Osteocyte (in vitro differentiated cells): ENCODE data around the gene LRRC74B. TPM values are rescaled to one million over a fixed set of nuclear protein-coding genes. Genes with fewer than 3 reads are reported as not detected.
"Not testable (repeated sequence)": the region's sequence is repeated elsewhere in the genome, so short reads cannot be mapped to it uniquely, and the experiment has no call there.

Experiments used
- DNase-seq: peaks from one replicate; pipeline ENCODE4 v3.0.0; 2021; ENCODE audit warnings: mixed read lengths; ENCODE audit not compliant: unreplicated experiment; ENCODE audit errors: extremely low spot score
- H3K27ac Mint-ChIP-seq: one replicate; pipeline ENCODE4 v1.8.0; 2021; ENCODE audit warnings: mild to moderate bottlenecking, mixed read lengths; ENCODE audit not compliant: unreplicated experiment
- H3K27me3 Mint-ChIP-seq: one replicate; pipeline ENCODE4 v1.8.0; 2021; ENCODE audit warnings: mixed read lengths; ENCODE audit not compliant: unreplicated experiment
- H3K36me3 Mint-ChIP-seq: one replicate; pipeline ENCODE4 v1.8.0; 2021; ENCODE audit warnings: mixed read lengths; ENCODE audit not compliant: unreplicated experiment
- H3K4me1 Mint-ChIP-seq: one replicate; pipeline ENCODE4 v1.8.0; 2021; ENCODE audit warnings: mixed read lengths; ENCODE audit not compliant: unreplicated experiment
- H3K4me3 Mint-ChIP-seq: one replicate; pipeline ENCODE4 v1.8.0; 2021; ENCODE audit warnings: mild to moderate bottlenecking, moderate library complexity, mixed read lengths; ENCODE audit not compliant: unreplicated experiment
- H3K9me3 Mint-ChIP-seq: one replicate; pipeline ENCODE4 v1.8.0; 2021; ENCODE audit warnings: mixed read lengths; ENCODE audit not compliant: unreplicated experiment
- total RNA-seq: library from RNA; stranded (reverse); gene quantifications from 2 replicates; pipeline ENCODE4 v1.2.1, GENCODE V29; 2021
- TF ChIP-seq, protein P1 (sequence below): fragments of 200-600 bp; sonication (generic); IDR thresholded peaks from 2 replicates; pipeline ENCODE4 v1.5.0; 2021; ENCODE audit warnings: antibody characterized with exemption, mild to moderate bottlenecking, moderate library complexity

The LRRC74B gene
- total RNA-seq, 1 donor from 2014 or later = not detected

DNA sequence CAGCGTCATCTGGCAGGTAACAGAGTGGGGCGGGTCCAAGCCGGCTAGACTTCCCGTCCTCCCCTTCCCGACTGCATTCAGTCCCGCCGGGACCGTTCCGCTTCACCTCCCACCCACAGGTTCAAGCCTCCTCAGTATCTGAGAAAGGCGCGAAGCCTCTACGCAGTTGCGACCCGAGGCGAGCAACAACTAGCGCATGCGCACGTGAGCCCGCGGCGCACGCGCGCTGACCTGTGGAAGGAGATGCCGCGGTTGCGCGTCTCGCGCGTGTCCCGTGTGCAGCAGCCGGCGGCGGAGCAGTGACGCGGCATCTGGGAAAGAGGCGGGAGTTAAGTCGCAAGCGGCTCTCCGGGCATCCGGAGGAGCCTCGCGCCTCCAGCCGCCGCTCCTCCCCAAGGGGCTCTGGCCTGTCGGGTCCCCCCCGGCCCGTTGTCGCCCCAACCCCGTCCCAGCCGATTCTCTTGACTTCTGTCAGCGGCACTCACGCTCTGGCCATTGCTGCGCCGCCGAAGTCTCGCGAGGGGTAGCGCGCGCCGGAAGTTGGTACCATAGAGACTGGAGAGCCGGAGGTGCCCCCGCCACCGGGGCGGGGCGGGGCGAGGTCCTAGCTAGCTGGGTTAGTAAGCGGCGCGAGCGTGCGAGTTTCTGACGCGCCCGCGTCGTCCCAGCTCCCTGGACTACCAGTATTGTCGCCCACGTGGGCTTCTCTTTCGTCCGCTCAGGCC is 44.0 kb upstream of the LRRC74B start, which contains the start of gene THAP7:
TSS of gene THAP7 (minus strand) at position 518 of the 725 bp plus-strand sequence. CDS start at position 311, 207 bp downstream.
- TF ChIP-seq, protein P1, sequence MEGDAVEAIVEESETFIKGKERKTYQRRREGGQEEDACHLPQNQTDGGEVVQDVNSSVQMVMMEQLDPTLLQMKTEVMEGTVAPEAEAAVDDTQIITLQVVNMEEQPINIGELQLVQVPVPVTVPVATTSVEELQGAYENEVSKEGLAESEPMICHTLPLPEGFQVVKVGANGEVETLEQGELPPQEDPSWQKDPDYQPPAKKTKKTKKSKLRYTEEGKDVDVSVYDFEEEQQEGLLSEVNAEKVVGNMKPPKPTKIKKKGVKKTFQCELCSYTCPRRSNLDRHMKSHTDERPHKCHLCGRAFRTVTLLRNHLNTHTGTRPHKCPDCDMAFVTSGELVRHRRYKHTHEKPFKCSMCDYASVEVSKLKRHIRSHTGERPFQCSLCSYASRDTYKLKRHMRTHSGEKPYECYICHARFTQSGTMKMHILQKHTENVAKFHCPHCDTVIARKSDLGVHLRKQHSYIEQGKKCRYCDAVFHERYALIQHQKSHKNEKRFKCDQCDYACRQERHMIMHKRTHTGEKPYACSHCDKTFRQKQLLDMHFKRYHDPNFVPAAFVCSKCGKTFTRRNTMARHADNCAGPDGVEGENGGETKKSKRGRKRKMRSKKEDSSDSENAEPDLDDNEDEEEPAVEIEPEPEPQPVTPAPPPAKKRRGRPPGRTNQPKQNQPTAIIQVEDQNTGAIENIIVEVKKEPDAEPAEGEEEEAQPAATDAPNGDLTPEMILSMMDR = no peak
- Mint-ChIP-seq H3K27me3 (no peaks in the 10 kb centered on the region), H3K4me3 (peak within 1 kb of the TSS; percentile 95), H3K4me1 (peaks cover 28% of the 10 kb centered on the region), H3K36me3 (no peaks in the 10 kb centered on the region), H3K27ac (peak within 1 kb of the TSS; percentile 97), H3K9me3 (no peaks in the 10 kb centered on the region)
- peak; percentile 98 for DNase-seq

DNA sequence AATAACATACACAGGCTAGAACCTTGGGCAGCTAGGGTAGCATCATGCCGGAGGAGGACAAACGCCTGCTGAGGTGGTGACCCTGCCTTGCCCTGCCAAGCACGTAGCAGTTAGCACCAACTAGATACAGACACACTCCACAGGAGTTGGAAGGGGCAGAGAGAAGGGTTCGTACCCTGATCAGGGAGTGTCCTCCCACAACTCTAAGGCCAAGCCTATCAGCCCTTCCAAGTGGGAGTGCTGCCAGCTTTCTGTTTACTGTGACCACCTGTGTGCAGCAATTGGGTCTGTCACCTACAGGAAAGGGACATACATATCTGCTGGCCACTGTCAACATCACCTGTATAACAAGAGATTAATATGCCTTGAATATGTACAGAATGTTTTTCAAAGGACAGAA is 42.0 kb upstream of the LRRC74B start:
- TF ChIP-seq, protein P1 = no peak
- no peak for DNase-seq
- no peaks in the 10 kb centered on the region for H3K9me3 Mint-ChIP-seq
- H3K4me3 Mint-ChIP-seq = peak overlapping the region; percentile 95
- H3K27me3 Mint-ChIP-seq = no peaks in the 10 kb centered on the region
- no peaks in the 10 kb centered on the region for H3K36me3 Mint-ChIP-seq
- H3K4me1 Mint-ChIP-seq = peaks cover 28% of the 10 kb centered on the region
- peak overlapping the region; percentile 97 for H3K27ac Mint-ChIP-seq

DNA sequence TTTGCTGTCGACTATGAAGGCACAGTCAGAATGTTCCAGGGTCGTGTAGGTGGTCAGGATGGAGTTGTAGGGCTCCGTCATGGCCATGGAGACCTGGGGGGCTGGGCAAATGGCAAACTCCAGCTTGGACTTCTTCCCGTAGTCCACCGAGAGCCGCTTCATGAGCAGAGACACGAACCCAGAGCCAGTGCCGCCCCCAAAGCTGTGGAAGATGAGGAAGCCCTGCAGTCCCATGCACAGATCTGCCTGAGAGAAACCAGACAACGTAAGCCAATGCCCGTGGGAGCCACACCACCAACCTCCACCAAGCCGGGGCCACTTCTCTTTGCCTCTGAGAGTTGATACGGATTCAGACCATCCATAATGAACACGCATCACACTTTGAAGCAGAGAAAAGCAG is 36.5 kb upstream of the LRRC74B start:
- not testable (repeated sequence) for H3K36me3 Mint-ChIP-seq, H3K4me3 Mint-ChIP-seq, H3K27ac Mint-ChIP-seq, H3K9me3 Mint-ChIP-seq, H3K27me3 Mint-ChIP-seq, H3K4me1 Mint-ChIP-seq, DNase-seq

DNA sequence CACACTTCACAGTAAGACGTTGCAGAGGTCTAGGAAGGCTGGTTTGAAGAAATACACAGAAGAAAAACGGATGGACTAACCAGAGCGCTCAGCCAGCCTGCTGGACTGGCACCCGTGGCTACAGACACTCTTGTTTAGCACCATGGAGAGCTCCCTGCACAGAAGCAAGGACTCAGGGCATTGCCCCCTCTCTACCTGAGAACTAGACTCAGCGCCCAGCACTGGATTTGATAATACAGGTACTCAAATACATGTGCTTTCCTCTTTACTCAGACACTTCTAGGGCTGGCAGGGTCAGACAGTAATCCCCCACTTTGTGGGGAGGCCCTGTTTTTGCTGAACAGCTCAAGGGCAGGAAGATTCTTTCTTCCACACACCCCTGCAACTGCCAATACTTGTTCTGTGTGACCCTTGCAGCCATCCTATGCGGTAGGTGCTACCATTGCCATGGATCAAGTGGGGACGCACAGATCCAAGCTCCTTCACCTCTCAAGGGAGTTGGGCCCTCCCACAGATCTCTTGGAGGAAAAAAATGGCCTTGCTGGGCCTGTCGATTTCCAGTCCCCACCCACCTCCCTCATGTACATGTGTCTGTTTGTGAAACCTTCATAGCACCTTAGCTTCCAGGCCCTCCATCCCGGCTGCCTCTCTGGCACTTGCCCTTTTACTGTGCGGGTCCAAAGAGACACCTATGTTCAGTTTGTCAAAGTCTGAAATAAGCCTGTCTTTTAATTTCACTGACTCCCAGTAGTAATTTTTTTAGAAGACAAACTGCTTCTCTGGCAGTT is 35.9 kb upstream of the LRRC74B start:
- H3K9me3 Mint-ChIP-seq = no peaks in the 10 kb centered on the region

DNA sequence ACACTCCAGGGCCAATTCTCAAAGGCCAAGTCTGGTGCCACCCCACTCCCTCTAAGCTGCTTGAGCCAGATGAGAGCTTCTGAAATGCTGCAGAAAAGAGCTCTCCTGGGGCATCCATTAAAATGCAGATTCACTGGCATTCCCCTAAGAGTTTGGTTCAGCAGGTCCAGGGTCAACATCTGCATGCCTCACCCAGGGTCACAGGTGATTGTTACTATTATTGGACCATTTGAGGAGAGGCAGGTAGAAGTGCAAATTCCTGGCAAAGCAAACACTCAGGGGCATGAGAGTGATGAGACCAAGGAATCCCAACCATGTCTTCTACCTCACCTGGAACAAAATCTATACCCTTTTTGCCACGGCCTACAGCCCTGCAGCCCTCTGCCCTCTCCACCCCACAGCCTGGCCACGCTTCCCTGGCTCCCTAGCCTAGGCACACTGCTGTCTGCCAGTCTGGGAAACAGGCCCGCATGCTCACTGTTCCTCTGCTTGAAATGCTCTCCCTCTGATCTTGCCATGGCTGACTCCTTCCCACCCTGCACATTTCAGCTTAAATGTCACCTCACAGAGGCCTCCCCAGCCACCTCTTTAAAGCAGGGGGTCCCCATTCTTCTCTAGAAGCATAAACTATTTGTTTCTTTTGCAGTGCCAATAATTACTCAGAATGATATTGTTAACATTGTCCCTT is 35.2 kb upstream of the LRRC74B start:
- Mint-ChIP-seq H3K27ac (no peak overlapping the region), H3K4me1 (peaks cover 20% of the 10 kb centered on the region), H3K4me3 (no peak overlapping the region), H3K9me3 (no peaks in the 10 kb centered on the region), H3K36me3 (no peaks in the 10 kb centered on the region), H3K27me3 (no peaks in the 10 kb centered on the region)
- no peak for DNase-seq
- TF ChIP-seq, protein P1 = no peak

More for the DNA sequence above, 35.9 kb upstream of the LRRC74B start:
- no peaks in the 10 kb centered on the region for H3K36me3 Mint-ChIP-seq
- no peak for DNase-seq
- H3K4me1 Mint-ChIP-seq = peaks cover 13% of the 10 kb centered on the region
- no peaks in the 10 kb centered on the region for H3K27me3 Mint-ChIP-seq
- TF ChIP-seq, protein P1 = no peak
- no peak overlapping the region for H3K27ac Mint-ChIP-seq
- H3K4me3 Mint-ChIP-seq = no peak overlapping the region
